Activated CD4-positive, alpha-beta T cell treated with anti-CD3 and anti-CD28 coated beads, Interleukin-2, amount 50 U/mL, for 24 hours (primary cell): Measurements from ENCODE around the gene BMPER.

ENCODE experiments used
- DNase-seq, 2 donors: peaks; one replicate each; pipeline ENCODE4 v3.0.0-alpha.2; 2020; ENCODE audit warnings: low read depth in 1 of 2, low spot score in 1 of 2

BMPER gene

DNA sequence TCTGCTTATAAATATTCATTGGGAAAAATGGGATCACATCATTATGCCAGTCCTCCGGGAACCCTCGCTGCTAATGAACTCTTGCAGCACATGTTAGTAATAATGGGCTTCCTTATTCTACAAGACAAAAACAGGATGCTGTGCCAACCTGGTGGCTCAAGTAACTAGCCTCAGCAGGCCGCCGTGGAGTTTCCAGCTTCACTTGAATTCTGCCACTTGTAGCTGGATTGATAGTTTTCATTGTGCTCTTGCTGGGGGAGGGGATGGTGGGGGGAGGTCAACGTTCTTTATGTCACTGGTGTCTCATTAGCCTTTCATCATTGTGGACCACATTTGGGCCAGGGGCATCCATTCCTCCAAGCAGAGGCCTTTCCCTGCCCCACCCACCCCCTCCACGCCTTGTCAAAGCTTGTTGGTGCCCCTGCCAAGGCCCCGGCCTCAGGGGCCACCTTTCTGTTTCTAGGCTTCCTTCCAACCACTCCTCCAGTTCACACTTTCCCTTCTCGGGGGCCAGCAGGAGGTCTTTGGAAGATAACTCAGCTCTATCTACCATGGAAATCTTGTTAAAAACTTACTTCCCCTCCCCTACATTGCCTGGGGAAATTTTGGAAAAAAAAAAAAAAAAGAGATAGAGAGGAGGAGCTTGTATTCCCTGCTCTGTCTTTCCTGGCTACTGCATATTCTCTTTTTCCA lies 153.9 kb downstream of the BMPER start:
- no peak for DNase-seq

DNA sequence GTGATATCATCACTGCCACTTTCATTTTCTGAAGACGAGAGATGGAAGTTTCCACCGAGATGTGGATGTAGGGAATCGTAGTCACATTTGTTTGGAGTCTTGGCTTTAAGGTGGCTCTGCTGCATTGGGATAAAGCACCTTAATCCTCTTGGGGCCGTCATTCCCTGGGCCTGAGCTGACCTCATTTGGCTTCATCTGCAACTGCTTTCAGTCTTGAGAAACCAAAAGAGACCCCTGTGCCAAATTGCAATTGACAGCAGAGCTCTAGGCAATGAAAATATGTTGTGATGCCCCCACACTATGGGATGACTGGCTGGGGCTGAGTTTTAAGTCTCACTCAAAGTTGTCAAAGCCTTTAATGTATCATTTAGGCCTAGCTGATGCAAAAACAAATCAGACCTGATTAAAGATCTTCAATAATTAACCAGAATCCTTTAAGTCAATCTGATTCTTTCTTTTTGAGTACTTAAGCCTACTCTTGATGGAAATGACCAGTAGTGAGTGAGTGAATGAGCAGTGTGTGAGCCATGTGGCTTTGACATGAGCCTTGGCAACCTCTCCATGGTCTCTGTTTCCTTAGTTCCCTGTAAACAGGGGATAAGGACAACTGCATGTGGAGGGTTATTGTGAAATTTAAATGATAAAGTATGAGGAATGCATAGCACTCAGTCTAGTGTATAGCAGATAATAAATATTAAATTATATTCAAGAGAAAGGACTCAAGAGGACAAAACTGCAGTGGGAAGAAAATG lies 155.0 kb downstream of the BMPER start:
- no peak for DNase-seq

DNA sequence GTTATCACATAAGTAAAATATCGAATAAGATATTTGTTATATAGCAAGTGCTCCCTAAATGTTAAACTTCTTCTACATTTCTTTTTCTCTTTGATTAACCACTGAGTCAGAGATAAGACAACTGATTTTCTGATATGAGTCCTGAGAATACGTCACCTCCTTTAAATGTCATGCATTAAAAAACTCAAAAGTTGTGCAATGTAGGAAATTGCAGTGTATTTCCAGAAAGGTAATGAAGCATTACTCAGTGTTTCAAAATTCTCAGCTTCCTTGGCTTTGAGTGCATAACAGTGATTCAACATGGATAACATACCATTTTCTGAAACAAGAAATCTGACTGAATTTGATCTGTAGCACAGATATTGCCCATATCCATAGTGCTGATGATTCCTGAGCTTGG lies 155.8 kb downstream of the BMPER start:
- no peak for DNase-seq

DNA sequence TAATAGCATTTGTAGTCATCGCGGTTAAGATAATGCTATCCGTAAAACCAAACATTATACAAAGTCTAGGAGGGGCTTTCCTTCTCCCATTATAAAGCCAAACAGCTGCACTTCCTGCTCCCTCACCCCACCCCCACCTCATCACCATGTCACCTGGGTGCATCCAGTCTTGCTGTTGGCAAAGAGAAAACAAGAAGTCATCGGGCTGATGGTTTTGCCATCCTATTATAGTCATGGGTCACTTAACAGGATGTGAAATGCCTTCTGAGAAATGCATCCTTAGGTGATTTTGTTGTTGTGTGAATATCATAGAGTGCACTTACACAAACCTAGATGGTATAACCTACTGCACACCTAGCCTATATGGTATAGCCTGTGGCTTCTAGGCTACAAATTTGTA lies 157.0 kb downstream of the BMPER start:
- no peak for DNase-seq

DNA sequence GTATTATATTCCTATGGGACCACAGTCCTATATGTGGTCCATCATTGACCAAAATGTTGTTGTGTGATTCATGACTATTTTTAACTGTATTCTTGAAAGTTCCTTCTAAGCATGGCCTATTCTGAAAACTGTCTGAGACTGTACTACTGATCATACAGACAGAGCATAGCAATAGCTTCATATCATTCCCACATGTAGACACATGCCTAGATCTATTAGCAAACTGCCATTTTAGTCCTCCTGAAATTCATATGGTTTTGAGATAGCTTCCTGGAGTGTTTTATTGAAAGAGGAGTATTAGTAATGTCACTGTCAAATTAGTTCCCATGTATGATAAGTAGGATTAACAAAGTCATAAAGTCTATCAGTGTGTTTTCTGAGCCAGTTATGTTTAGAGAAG lies 157.5 kb downstream of the BMPER start:
- no peak for DNase-seq

DNA sequence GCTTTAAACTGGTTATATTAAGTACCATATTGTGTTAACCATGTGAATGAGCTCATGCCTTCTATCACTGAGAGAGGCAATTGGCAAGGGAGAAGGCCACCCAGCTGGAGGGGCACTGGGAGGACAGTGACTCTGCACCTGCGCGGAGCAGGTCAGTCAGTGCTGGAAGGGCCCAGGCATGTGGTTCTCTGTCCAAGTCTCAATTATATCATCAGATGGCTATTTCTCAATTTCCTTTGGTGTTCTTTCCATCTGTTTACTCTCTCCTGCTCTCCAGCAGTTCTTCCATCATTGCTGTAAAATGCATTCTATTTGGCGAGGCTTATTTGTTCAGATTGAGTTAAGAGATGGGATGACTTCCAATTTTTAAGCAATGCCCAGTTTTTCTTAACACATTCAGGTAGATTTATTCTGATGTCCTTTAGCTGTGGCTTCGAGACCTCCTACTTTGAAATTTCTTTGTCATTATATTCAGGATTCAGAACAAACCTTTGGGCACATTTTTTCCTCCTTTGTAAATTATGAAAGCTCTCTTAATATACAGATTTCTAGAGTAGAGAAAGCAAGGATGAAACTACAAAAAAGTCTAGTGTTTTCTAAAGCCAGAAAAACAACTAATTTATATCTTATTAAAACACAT lies 159.3 kb downstream of the BMPER start:
- no peak for DNase-seq

DNA sequence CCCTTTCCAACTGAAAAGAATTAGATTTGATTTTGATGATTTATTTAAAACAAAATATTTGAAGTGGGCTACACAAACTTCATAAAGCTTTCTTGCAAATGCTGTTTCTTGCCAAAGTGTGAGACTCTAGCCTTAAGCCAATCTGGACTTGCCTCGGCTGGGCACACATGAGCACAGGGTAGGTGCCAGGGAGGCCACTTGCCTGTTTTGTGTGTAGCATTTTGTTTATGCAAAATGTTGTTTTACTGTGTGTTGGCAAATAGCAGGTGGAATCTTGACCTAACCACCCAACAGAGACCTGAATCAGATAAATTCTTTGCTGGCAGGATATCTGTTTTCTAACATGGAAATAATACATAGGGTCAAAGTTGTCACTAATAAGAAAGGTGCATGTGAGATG lies 161.1 kb downstream of the BMPER start:
- DNase-seq, result no peak

DNA sequence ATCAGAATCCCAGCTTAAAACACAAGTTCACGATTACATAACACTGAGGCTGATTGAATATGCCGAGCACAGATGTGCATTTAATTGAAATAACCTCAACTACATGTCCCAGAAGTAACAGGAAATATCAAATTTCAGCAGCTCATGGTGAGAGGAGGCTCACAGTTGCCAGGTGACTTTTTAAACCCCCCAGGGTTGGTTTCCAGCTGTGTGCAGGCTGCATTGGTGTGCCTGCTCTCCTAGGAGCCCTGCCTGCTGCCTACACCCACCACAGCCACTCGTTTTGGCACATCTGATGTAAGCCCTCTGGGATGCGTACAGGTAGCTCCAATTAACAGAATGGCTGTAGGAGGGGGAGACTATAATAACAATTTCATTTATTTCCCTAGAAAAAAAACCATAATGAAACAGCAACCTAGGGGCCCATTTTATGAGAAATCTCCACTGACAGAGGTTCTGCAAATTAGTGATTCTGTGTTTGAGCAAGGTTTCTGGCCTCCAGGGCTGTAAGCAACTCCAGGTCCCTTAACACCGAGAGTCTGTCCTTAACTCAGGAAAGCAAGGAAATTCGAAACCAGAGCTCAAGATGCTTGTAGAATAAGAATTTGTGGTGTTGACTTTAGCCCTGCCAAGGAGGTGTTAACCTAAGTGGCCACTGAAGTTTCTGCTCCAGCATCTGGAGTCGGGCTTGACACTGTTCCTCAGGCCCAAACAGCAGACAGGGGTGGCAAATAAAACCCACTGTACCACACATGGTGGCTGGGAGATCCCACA lies 161.9 kb downstream of the BMPER start:
- no peak for DNase-seq

DNA sequence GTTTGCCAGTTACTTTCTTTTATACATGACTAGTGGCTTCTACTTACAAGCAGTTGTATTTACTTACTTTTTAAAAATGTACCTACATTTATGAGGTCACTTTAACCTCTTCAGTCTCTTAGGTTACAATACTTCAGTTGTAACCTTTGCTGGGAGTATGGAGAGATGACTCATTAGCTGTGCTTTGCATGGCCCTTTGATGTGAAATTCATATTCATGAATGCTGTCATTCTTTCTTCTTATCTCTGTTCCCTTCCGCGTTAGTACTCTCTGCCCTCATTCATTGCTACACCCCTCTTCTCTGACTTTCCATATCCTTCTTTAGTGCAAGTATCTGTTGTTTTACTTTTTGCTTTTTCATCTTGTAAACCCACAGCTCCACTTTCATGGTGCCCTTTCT lies 164.3 kb downstream of the BMPER start:
- no peak for DNase-seq

DNA sequence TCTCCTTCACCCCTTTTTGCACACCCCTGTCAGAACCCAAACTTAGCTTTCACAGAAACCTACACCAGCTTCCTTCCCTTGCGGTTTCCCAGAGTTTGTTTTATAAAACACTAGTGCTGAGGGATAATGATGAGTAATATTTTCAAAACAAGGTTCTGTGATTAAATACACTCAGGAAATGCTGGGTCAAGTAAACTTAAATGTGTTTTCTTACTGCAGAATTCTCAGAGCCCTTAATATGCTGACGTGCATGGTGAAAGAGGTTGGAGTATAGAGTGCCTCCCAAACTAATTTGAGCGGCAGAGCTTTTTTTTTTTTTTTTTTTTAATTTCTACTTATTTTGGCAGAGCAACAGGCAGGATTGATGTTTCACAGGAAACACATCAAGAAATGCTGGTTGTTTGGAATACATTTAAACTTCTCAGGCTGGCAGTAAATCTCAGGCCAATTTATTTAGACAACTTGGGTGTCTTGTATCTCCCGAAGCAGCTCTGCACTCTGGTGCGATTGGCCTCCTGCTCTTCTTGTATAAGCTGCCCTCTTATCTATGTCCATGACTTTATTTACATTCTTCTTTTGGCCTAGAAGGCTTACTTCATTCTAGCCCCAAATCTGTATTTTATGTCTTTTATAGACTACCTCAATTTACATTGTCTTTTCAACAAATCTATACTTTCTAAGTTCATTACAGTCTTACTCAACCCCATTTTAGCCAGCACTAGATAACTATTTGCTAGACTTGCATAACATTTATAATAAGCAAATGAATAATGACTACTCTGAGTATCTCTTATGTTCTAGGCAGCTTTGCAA lies 165.4 kb downstream of the BMPER start:
- DNase-seq, result no peak

DNA sequence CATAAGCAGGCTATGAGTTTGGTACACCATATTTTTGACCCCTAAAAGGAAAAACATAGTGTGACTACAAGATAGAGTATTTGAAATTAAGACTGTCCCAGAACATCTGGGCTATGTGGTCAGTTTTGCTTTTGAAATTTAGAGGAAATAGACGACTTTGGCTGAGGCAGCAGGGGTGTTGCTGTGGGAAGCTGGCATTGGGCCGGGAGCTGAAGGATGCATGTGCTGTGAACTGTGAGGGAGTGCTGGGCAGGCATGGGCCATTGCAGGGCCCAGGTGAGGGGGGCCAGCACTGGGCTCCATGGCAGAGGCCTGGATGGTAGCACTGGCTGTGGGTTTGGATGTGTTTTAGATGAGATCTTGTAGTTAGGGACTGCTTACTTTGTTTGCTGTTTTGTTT lies 168.3 kb downstream of the BMPER start:
- DNase-seq, result no peak

DNA sequence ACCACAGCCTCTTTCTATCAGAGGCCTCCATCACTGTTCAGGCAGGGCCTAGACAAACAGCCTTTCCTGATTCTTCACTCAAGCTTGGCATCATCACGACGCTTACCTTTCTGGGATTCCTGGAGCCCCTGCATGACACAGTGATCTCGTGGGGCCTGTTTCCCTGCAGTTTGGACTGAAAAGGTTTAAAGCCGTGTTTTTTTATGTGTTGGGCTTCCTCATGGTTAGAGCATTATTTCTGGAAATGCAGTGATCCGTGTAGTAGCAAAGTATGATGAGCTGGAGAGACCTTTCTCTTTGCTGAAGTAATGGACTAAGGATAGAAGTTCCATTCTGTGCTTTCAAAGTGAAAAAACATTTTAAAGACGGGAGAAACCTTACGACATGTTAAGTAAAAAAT lies 169.1 kb downstream of the BMPER start:
- DNase-seq, result no peak

DNA sequence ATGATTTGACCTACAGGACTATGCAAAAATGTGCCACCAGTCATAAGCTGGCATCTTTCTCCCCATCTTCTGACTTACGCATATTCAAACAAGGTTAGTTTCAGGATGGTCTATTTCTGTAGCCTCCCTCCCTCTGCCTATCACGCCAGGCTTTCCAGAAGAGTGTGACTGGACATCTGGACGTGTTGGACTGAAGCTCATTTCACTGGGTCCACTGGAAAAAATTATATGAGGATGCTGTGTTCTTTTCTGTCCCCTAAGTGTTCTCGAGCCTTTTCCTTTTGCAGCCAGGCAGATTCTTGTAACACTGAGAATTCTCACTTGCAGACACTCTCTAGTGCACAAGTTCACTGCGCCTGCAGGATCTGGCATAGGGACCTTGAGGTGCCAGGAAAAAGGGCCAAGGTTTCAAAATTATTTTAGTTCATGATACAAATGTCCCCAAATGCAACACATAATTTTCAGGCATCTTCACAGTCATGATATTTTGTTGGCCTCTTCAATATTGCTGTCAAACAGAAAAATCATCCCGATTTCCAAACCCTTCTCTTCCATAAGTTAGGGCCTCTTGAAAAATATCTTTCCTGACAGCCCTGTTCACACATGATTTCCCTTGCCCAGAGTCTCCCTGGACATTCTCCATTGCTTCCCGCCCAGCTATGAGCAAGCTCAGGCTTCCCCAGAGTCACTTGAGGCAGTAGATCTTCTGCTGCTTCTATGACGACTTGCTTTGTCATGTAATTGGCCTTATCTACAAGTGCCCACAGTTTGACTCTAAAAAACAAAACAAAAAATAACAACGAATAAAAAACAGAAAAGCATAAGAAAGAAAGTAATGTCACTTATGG lies 170.4 kb downstream of the BMPER start:
- no peak for DNase-seq

DNA sequence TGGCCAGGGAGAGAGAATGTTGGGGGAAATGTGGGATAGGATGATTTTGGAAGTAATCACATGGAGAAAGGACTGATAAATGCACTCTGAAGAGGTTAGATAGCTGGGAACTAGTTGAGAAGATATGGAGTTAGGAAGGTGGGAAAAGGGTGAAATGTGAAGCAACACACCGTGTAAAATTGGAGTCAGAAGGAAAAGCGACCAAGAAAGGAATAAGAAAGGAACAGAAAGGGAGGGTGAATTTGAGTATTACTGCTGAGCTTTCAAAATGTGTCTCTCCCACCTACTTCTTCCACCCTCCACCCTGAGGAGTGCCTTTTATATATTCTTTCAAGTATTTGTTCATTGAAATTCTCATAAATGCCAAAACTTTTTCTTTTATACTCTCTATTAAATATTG lies 171.8 kb downstream of the BMPER start:
- no peak for DNase-seq

DNA sequence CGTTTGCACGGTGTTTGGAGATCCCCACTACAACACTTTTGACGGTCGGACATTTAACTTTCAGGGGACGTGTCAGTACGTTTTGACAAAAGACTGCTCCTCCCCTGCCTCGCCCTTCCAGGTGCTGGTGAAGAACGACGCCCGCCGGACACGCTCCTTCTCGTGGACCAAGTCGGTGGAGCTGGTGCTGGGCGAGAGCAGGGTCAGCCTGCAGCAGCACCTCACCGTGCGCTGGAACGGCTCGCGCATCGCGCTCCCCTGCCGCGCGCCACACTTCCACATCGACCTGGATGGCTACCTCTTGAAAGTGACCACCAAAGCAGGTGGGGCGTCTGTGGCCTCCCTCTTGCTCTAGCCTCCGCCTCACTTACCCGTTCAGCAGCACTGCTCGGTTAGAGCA lies 173.5 kb downstream of the BMPER start:
- no peak for DNase-seq

DNA sequence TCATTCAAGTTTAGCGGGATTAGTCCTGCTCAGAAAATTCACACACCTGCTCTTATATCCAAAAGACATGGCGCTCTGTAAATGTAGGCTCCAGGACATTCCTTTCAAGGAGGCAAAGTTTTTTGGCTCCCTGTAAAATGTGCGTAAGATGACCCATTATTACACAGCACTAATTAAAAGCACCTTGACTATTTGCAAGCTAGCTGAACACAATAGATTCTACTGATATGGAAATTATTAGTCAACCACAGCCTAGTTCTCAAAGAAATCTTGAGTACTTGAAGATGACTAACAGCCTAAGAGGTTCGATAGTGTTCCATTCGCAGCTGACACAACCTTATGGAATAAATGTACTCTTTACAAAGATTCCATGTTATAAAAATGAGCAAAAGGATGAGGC lies 175.2 kb downstream of the BMPER start:
- no peak for DNase-seq

DNA sequence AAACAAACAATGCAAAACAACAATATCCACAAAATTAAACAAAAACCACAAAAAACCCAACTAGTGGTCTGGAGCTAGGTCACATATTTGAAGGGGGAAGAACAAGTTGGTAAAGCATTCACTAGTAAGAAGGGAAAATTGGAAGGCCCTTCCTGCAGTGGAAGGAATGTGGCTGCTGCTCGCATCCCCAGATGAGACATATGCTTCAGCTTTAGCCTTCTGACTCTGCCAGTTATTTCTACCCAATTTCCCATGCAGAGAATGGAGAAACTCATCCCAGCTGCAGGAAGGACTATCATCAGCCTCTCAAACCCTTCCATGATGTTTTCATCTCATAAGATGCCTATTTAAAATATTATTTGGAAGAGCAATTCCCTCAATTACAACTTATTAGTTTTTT lies 176.6 kb downstream of the BMPER start:
- no peak for DNase-seq

DNA sequence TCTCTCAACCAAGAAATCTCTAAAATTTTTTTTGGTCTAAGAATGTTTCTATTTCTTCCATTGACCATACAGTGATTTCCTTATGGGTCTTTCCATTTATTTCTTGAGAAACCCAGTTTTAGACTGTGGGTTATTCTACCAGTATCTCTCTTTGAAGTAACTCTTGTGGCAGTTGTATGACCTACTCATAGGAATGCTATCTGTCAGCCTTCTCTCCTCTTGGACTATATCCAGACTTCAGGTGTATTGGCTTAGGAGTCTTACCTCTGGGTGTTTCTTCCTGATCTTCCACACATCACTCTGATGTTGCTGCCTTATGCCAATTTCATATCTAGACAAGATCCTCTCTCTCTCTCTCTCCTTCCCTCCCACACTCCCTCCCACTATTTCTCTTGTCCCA lies 178.1 kb downstream of the BMPER start:
- DNase-seq, result no peak

DNA sequence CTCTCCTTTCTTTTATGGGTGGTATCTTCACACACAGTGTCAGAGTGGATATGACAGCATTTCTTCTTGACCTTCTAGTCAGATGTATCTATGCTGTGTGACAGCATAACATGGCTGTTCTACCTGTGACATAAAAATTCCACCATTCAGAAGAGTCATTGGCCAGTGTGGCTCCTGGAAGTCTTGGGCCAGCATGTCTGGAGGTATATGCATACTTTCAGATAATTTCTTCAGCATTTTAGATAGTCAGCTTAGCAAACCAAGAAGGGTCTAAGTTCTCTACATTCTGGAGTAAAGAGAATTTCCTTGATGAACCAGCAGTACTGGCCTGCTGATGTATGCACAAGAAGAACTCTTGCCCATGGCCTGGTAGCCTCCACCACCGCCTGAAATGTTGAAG lies 179.3 kb downstream of the BMPER start:
- DNase-seq, result no peak

DNA sequence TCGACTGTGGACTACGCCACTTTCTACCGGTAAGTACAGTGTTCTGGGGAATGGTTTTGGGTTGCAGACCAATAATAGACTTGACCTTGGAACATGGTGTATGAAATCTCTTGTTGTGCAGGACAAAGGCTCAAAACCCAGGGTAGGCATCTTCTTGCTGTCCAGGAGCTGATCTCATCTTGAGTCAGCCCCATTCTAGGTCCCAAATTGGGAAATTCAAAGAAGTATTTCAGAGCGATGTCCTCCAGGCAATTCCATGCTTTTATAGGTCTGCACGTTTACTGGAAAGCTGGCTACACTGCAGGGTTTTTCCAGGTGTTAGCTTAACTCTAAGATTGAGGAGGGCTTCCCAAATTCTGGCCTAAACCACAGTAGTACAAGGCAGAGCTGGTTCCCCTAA lies 180.7 kb downstream of the BMPER start:
- no peak for DNase-seq
